ENCODE measurements around the gene MAST4. TPM values are rescaled to one million over a fixed set of nuclear protein-coding genes. Genes with fewer than 3 reads are reported as not detected.

Gene MAST4
- total and polyA plus RNA-seq, 2 of the 8 experiments (the other 6 are each of a cell fraction or from before 2014, with no cell fraction given): 1.5 to 2.6 TPM

DNA sequence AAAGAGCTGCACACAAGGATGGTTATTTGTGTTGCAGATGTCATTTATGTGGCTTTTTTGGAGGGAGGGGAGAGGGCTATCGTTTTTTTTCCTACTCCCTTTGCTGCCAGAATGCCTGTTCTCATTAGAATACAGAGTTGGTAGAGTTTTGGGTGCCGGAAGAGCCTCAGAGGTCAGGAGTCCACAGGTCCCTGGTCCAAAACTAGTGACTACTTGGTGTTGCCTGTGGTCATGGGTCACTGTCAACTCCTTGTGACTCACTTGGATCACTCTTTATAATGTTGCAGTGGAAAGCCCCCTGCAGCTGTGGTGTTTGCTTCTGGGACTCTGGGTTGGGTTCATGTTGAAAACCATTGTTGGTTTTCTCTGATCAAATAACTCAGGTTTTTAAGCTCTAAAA is 131.4 kb downstream of the MAST4 start (continued):
- no peak for TF ChIP-seq RAD21 (IDR thresholded peaks at IDR 0.05 in 1 of 2, conservative IDR thresholded peaks at IDR 0.05 in 1 of 2; ENCODE audit: low read depth in 2 of 2, low read length in 2 of 2)
- TF ChIP-seq, protein P1, sequence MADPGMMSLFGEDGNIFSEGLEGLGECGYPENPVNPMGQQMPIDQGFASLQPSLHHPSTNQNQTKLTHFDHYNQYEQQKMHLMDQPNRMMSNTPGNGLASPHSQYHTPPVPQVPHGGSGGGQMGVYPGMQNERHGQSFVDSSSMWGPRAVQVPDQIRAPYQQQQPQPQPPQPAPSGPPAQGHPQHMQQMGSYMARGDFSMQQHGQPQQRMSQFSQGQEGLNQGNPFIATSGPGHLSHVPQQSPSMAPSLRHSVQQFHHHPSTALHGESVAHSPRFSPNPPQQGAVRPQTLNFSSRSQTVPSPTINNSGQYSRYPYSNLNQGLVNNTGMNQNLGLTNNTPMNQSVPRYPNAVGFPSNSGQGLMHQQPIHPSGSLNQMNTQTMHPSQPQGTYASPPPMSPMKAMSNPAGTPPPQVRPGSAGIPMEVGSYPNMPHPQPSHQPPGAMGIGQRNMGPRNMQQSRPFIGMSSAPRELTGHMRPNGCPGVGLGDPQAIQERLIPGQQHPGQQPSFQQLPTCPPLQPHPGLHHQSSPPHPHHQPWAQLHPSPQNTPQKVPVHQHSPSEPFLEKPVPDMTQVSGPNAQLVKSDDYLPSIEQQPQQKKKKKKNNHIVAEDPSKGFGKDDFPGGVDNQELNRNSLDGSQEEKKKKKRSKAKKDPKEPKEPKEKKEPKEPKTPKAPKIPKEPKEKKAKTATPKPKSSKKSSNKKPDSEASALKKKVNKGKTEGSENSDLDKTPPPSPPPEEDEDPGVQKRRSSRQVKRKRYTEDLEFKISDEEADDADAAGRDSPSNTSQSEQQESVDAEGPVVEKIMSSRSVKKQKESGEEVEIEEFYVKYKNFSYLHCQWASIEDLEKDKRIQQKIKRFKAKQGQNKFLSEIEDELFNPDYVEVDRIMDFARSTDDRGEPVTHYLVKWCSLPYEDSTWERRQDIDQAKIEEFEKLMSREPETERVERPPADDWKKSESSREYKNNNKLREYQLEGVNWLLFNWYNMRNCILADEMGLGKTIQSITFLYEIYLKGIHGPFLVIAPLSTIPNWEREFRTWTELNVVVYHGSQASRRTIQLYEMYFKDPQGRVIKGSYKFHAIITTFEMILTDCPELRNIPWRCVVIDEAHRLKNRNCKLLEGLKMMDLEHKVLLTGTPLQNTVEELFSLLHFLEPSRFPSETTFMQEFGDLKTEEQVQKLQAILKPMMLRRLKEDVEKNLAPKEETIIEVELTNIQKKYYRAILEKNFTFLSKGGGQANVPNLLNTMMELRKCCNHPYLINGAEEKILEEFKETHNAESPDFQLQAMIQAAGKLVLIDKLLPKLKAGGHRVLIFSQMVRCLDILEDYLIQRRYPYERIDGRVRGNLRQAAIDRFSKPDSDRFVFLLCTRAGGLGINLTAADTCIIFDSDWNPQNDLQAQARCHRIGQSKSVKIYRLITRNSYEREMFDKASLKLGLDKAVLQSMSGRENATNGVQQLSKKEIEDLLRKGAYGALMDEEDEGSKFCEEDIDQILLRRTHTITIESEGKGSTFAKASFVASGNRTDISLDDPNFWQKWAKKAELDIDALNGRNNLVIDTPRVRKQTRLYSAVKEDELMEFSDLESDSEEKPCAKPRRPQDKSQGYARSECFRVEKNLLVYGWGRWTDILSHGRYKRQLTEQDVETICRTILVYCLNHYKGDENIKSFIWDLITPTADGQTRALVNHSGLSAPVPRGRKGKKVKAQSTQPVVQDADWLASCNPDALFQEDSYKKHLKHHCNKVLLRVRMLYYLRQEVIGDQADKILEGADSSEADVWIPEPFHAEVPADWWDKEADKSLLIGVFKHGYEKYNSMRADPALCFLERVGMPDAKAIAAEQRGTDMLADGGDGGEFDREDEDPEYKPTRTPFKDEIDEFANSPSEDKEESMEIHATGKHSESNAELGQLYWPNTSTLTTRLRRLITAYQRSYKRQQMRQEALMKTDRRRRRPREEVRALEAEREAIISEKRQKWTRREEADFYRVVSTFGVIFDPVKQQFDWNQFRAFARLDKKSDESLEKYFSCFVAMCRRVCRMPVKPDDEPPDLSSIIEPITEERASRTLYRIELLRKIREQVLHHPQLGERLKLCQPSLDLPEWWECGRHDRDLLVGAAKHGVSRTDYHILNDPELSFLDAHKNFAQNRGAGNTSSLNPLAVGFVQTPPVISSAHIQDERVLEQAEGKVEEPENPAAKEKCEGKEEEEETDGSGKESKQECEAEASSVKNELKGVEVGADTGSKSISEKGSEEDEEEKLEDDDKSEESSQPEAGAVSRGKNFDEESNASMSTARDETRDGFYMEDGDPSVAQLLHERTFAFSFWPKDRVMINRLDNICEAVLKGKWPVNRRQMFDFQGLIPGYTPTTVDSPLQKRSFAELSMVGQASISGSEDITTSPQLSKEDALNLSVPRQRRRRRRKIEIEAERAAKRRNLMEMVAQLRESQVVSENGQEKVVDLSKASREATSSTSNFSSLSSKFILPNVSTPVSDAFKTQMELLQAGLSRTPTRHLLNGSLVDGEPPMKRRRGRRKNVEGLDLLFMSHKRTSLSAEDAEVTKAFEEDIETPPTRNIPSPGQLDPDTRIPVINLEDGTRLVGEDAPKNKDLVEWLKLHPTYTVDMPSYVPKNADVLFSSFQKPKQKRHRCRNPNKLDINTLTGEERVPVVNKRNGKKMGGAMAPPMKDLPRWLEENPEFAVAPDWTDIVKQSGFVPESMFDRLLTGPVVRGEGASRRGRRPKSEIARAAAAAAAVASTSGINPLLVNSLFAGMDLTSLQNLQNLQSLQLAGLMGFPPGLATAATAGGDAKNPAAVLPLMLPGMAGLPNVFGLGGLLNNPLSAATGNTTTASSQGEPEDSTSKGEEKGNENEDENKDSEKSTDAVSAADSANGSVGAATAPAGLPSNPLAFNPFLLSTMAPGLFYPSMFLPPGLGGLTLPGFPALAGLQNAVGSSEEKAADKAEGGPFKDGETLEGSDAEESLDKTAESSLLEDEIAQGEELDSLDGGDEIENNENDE (IDR thresholded peaks at IDR 0.05; ENCODE audit: insufficient replicate concordance, low read length): no peak
- TF ChIP-seq TAF7 (optimal IDR thresholded peaks at IDR 0.05; ENCODE audit: borderline replicate concordance, low read depth, low read length): no peak

Measured in H1 (cell line).